PC-9 (cell line): ENCODE data around the gene TBC1D3I. TPM values are rescaled to one million over a fixed set of nuclear protein-coding genes. Genes with fewer than 3 reads are reported as not detected.
A peak's percentile ranks its signal among the peaks of the same experiment; 100 is the strongest.
"Not testable (repeated sequence)": the region's sequence is repeated elsewhere in the genome, so short reads cannot be mapped to it uniquely, and the experiment has no call there.

ENCODE experiments used
- Bru-seq: library from RNA; stranded (reverse); fragments of 400-500 nt; gene quantifications from one replicate; lab custom pipeline; 2021; lab: Mats Ljungman, UMichigan
- BruChase-seq, 2 experiments: library from RNA; stranded (reverse); fragments of 400-500 nt; gene quantifications; one replicate each; lab custom pipeline; 2021; lab: Mats Ljungman, UMichigan
- BruUV-seq: library from RNA; stranded (reverse); fragments of 400-500 nt; replicated peaks from 2 replicates; lab custom pipeline; 2021; lab: Mats Ljungman, UMichigan
- CTCF ChIA-PET: fragments of 300-600 bp; sonication (Branson Sonifier 250); formaldehyde crosslinking; loops from one replicate; lab custom pipeline; 2022; ENCODE audit warnings: antibody characterized with exemption; lab: Charles Lee
- POLR2A ChIA-PET: fragments of 300-600 bp; sonication (Branson Sonifier 250); formaldehyde crosslinking; loops from one replicate; lab custom pipeline; 2022; ENCODE audit warnings: antibody characterized with exemption; ENCODE audit not compliant: unreplicated experiment; lab: Charles Lee
- DNase-seq, 2 experiments: peaks; one replicate each; pipeline versions ENCODE4 v3.0.0 to v3.0.0-alpha.2; 2015 to 2022; ENCODE audit warnings: mixed read lengths in 1 of 2
- H2AFZ ChIP-seq: fragments of 200-600 bp; sonication (generic); 2 replicates; pipeline ENCODE4 v1.8.1; 2017; ENCODE audit warnings: antibody characterized with exemption
- H3F3A ChIP-seq: fragments of 200-600 bp; sonication (generic); 2 replicates; pipeline ENCODE4 v1.8.1; 2017; ENCODE audit warnings: antibody characterized with exemption, mild to moderate bottlenecking, low read depth; ENCODE audit not compliant: insufficient read depth
- H3K27ac ChIP-seq: fragments of 200-600 bp; sonication (generic); 2 replicates; pipeline ENCODE4 v1.6.1; 2016; ENCODE audit warnings: mixed run types
- H3K27me3 ChIP-seq: fragments of 200-600 bp; sonication (generic); 2 replicates; pipeline ENCODE4 v1.6.1; 2016; ENCODE audit warnings: low read depth, mixed run types; ENCODE audit not compliant: insufficient read depth
- H3K36me3 ChIP-seq: fragments of 200-600 bp; sonication (generic); 2 replicates; pipeline ENCODE4 v1.6.1; 2016; ENCODE audit warnings: low read depth, mixed run types
- H3K4me1 ChIP-seq: fragments of 200-600 bp; sonication (generic); replicated peaks from 2 replicates; pipeline ENCODE4 v1.6.1; 2016; ENCODE audit warnings: mixed run types; ENCODE audit not compliant: insufficient read depth
- H3K4me2 ChIP-seq: fragments of 200-600 bp; sonication (generic); 2 replicates; pipeline ENCODE4 v1.6.1; 2017; ENCODE audit warnings: mixed run types
- H3K4me3 ChIP-seq: fragments of 200-600 bp; sonication (generic); 2 replicates; pipeline ENCODE4 v1.6.1; 2016; ENCODE audit warnings: mixed run types
- H3K79me2 ChIP-seq: fragments of 200-600 bp; sonication (generic); 2 replicates; pipeline ENCODE4 v1.6.1; 2017; ENCODE audit warnings: low read depth, mixed run types
- H3K9me2 ChIP-seq: fragments of 200-600 bp; sonication (generic); 2 replicates; pipeline ENCODE4 v1.8.1; 2017; ENCODE audit warnings: mild to moderate bottlenecking; ENCODE audit not compliant: insufficient read depth
- H3K9me3 ChIP-seq: fragments of 200-600 bp; sonication (generic); 2 replicates; pipeline ENCODE4 v1.8.1; 2016; ENCODE audit warnings: low read depth; ENCODE audit not compliant: insufficient read depth
- H4K20me1 ChIP-seq: fragments of 200-600 bp; sonication (generic); 2 replicates; pipeline ENCODE4 v1.8.1; 2017; ENCODE audit not compliant: insufficient read depth
- intact Hi-C: fragments of 100-400 bp; cut with micrococcal nuclease; formaldehyde crosslinking; loops from one replicate; pipeline ENCODE4 v1.10.0; 2022; ENCODE audit not compliant: unreplicated experiment
- long read RNA-seq: library from polyadenylated mRNA; stranded (forward); transcript quantifications from one replicate; pipeline ENCODE4 v2.0.0, GENCODE V29; 2022
- total RNA-seq: library from RNA; stranded (reverse); gene quantifications from 2 replicates; pipeline ENCODE4 v1.2.3, GENCODE V29; 2021

TBC1D3I gene
- total RNA-seq (0.50 and 0.81 TPM in 2 replicates), Bru-seq, nascent RNA (not detected), BruChase-seq, experiment 1, labeled RNA remaining after a 2-hour chase (percentile 11 among the genes with signal in this experiment), BruChase-seq, experiment 2, labeled RNA remaining after a 6-hour chase (percentile 13 among the genes with signal in this experiment)
- long read RNA-seq, result 0 reads

GRCh38 chr17:36264470-36264869 is at the start of gene TBC1D3I:
TSS of gene TBC1D3I (minus strand) at chr17:36264570. CDS start at chr17:36262985, 1,585 bp downstream.
- H3K79me2 ChIP-seq, H3K4me1 ChIP-seq, H3K4me3 ChIP-seq, H3K27me3 ChIP-seq, H3K27ac ChIP-seq, POLR2A ChIA-PET, H3F3A ChIP-seq, H3K4me2 ChIP-seq, intact Hi-C loops, H3K36me3 ChIP-seq, H3K9me3 ChIP-seq, BruUV-seq, CTCF ChIA-PET, H3K9me2 ChIP-seq, H2AFZ ChIP-seq, DNase-seq, H4K20me1 ChIP-seq: not testable (repeated sequence)

DNA sequence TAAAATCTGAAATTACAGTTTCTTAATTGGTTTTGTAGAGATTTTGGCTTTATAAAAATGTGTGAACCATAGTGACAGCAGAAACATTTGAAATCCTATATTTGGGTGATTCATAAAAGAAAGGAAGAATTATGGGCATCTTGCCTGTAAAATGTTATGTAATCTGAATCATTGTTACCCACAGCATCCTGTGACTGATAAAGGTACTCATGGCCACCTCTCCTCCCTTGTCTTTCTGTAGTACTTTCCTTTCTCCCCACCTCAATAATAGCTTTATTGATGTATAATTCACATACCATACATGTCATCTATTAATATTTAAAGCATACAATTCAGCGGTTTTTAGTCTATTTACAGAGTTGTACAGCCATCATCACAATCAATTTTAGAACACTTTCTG is 30.8 kb upstream of the TBC1D3I start:
- DNase-seq, H3F3A ChIP-seq, BruUV-seq, H3K79me2 ChIP-seq, CTCF ChIA-PET, H3K4me2 ChIP-seq, H2AFZ ChIP-seq, H3K9me2 ChIP-seq, H3K9me3 ChIP-seq, POLR2A ChIA-PET, H3K27ac ChIP-seq, intact Hi-C loops, H3K36me3 ChIP-seq, H4K20me1 ChIP-seq, H3K4me1 ChIP-seq, H3K4me3 ChIP-seq, H3K27me3 ChIP-seq: not testable (repeated sequence)

- CTCF ChIA-PET, H3K36me3 ChIP-seq, intact Hi-C loops, H2AFZ ChIP-seq, H3K9me3 ChIP-seq, H3F3A ChIP-seq, H3K27ac ChIP-seq, POLR2A ChIA-PET, H3K4me1 ChIP-seq, H3K27me3 ChIP-seq, H3K4me2 ChIP-seq, H3K4me3 ChIP-seq, H3K9me2 ChIP-seq, DNase-seq, H3K79me2 ChIP-seq, H4K20me1 ChIP-seq, BruUV-seq: not testable (repeated sequence)
Observed at GRCh38 chr17:36289965-36290612, 25.7 kb upstream of the TBC1D3I start.

DNA sequence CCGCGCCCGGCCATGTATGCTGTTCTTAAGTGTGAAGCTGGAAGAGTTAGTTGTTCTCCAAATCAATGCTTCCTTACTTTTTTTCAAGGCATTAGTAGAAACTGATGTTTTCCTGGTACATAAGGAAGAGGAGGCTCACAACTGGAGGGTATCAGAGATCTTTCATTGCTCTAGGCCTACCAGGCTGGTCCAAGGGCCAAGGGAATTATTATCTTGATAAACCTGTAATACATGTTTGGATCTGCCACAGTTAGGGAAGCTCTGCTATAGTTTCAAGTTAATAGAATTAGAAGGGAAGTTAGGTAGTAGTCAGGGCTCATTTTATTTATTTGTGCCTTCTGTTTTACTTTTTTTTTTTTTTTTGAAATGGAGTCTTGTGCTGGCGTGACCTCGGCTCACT is 19.8 kb upstream of the TBC1D3I start:
- intact Hi-C loops, H4K20me1 ChIP-seq, H3F3A ChIP-seq, DNase-seq, H3K4me3 ChIP-seq, H3K27me3 ChIP-seq, H3K79me2 ChIP-seq, CTCF ChIA-PET, BruUV-seq, H3K4me1 ChIP-seq, H2AFZ ChIP-seq, H3K27ac ChIP-seq, POLR2A ChIA-PET, H3K9me2 ChIP-seq, H3K9me3 ChIP-seq, H3K4me2 ChIP-seq, H3K36me3 ChIP-seq: not testable (repeated sequence)

DNA sequence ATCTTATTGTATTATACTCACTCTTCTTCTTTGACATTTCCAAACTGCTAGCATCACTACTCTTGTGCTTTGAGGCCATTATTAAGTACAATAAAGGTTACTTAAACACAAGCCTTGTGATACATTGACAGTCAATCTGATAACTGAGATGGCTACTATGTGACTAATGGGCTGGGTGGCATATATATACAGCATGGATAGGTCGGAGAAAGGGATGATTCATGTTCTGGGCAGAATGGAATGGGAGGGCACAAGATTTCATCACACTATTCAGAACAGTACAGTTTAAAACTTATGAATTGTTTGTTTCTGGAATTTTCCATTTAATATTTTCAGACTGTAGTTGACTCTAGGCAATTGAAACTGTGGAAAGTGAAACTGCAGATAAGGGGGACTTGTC is 18.9 kb upstream of the TBC1D3I start:
- H2AFZ ChIP-seq, H3K27me3 ChIP-seq, POLR2A ChIA-PET, H3K79me2 ChIP-seq, H3K36me3 ChIP-seq, H3K27ac ChIP-seq, intact Hi-C loops, H3K9me3 ChIP-seq, H3K4me3 ChIP-seq, H3K4me1 ChIP-seq, H4K20me1 ChIP-seq, H3K9me2 ChIP-seq, CTCF ChIA-PET, H3F3A ChIP-seq, BruUV-seq, DNase-seq, H3K4me2 ChIP-seq: not testable (repeated sequence)

DNA sequence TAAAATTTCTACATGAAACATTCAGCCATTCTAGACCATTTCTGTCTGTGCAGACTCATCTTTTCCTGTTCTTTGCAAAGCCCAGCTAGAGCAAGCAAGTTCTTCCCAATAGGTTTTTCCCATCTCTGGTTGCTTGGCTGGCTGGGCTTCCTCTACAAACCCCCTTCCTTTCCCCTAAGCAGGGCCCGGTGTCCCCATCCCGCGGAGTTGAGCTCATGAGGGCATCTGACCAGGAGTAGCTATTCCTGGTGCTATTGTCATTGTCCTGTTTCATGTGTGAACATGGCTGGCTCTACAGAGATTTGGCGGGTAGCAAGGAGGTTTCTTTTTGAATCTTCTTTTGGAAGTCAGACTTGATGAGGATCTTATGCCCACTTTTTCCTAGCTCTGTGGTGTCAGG is 22.3 kb downstream of the TBC1D3I start:
- not testable (repeated sequence) for BruUV-seq

DNA sequence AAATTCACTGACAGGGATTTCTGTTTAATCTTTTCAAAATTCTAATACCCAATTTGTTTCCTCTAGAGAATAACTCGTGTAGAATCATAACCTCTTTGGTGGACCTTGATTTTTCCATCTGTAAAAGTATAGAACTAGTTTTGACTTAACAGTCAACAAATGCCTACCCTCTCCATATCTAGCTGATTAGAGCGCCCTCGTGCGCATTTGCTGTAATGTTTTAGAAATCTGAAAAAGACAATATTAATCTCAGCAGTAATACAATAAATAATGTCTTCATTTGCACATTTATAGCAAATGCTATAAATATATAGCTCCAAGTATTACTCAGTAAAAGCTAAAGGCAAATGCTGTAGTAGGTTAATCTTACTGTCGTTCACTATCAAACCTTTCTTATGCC is 34.7 kb downstream of the TBC1D3I start:
- H3K4me3 ChIP-seq, H3K9me2 ChIP-seq, H2AFZ ChIP-seq, H3K27me3 ChIP-seq, H3K36me3 ChIP-seq, H3K4me2 ChIP-seq, intact Hi-C loops, H3K79me2 ChIP-seq, H3K4me1 ChIP-seq, POLR2A ChIA-PET, H3F3A ChIP-seq, H3K27ac ChIP-seq, BruUV-seq, H3K9me3 ChIP-seq, CTCF ChIA-PET, H4K20me1 ChIP-seq: not testable (repeated sequence)
- peak in 1 of 2 experiments; percentile 14 for DNase-seq

More for the DNA sequence above, 22.3 kb downstream of the TBC1D3I start:
- H3K9me3 ChIP-seq, intact Hi-C loops, POLR2A ChIA-PET, H3K4me1 ChIP-seq, H3K9me2 ChIP-seq, H2AFZ ChIP-seq, H3K27me3 ChIP-seq, H3K79me2 ChIP-seq, H3K4me2 ChIP-seq, H3K4me3 ChIP-seq, DNase-seq, H3K36me3 ChIP-seq, CTCF ChIA-PET, H3K27ac ChIP-seq, H4K20me1 ChIP-seq, H3F3A ChIP-seq: not testable (repeated sequence)
